OCI-LY3 (cell line): Measurements from ENCODE around the gene PLCL1.

Experiments
- CTCF ChIP-seq: fragments of 200-600, 300-600 bp; sonication (generic); IDR thresholded peaks from 2 replicates; pipeline ENCODE4 v1.5.1; 2014; ENCODE audit warnings: antibody characterized with exemption, low read length, low read depth
- EZH2phosphoT487 ChIP-seq: fragments of 200-600 bp; shearing (Covaris generic); IDR thresholded peaks from 2 replicates; pipeline ENCODE4 v1.6.1; 2018; ENCODE audit warnings: antibody characterized with exemption, mixed run types, low read depth

GRCh38 chr2:197930570-197931278, 126.3 kb downstream of the PLCL1 start:
- no peak for TF ChIP-seq CTCF
- no peak for TF ChIP-seq EZH2phosphoT487
